NOMO-1 treated with dmso at 0.1 percent for 144 hours (cell line): ENCODE measurements around the gene SPAG17.
A peak's percentile ranks its signal among the peaks of the same experiment; 100 is the strongest.

Experiments used
- DNase-seq: peaks from one replicate; lab custom pipeline; 2025; ENCODE audit not compliant: unreplicated experiment; lab: John Stamatoyannopoulos, UW

Gene SPAG17

DNA sequence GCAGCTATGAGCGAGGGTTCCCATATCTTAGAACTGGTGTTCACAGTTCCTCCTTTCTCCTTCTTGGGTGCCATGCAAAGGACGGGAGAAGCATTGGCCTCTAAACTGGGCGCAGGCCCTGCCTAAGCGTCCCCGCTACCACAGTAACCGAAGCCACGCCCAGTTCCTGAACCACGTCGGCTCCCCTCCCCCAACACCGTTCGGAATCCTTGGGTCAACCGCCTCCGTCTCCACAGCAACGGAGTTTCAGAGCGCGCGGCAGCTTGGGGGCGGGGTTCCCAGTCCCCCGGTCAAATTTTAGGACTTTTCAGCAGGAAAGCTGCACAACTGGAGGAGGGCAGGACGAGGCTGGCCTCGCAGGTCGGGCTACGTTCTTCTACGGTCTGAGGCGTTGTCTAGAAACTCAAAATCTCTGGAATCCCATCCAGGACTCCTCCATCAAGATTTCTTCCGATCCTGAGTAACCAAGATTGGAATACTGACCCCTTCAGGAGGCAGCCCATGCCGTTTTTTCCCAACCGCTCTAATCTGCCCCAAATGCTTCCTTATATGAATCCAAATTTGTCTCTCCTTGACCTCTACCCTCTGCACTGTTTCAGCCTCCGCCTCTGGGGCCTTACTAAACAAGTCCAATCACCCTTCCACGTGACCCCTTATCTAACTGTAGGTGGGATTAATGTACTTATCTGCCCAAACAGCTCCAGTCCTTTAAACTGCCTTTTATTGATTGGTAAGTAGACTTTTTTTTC is at the start of gene SPAG17:
SPAG17 (minus strand) TSS at position 145 of the 749 bp plus-strand sequence; CDS start at position 74, 71 bp downstream.
- peak; percentile 6 for DNase-seq

GRCh38 chr1:118225471-118225870 is 40.4 kb upstream of the SPAG17 start:
- no peak for DNase-seq

DNA sequence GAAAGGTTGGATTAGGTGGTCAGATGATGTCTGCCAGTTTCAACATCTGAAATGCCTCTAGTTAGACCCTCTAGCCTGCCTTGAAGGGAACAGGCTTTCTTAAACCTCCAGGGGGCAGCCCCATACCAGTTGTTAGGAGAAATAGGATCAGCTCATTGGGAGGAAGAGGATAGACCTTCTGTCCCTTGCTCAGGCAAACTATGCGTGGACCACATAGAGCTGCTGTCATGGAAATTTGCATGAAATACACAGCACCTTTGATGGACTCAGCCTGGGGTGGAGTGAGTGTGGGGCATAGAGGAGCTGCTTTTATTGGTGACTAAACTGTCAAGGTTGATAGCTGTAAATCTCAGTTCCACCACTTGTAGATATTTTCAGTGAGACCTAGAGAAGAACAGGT is 38.4 kb upstream of the SPAG17 start:
- DNase-seq: no peak

DNA sequence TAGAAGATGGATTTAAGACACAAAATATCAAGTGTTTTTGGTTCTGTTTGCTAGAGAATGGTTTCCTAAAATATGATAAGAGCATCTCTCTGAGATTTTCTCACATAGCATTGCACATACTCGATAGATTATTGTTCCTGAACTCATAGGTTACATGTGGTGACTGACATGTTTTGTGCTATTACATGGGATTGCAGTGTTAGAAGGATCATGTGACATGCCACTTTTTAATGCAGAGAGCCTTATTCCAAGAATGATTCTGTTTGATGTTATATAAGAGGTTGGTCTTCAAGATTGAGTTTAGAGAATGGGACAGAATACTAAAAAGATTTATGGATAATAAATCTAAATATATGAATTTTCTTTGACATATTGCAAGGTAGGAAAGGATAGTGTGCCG is 34.4 kb upstream of the SPAG17 start:
- no peak for DNase-seq

DNA sequence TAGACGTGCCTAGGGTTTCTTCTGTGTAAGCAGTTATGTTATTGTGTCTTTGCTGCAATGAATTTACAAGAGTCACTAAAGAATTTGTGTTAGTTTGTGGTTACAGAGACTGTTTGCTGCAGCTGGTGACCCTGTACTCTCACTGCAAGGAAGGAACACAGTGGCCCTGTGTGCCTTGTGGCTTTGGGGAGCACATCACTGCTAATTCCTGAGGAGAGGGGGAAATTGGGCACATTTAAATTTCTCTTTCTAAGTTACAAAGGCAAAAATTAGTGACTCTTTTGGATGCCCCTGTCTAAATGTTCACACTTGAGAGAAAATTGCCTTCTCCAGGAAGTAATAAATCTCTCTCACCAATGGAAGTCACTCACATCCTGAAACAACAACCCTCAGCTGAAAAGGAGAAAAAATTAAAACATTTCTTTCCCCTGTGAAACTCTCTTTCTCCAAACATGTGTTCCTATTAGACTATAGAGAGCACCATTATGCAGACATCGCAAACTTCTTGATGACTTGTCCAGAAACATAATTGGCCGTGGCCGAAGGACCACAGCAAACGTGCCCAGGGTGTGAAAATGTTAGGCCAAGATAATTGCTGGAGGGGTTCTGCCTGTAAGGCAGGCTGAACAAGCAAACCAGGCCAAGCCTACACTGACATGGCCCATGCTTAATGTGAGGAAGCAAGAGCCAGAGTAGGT is 32.3 kb upstream of the SPAG17 start:
- no peak for DNase-seq

- DNase-seq: no peak
These were observed 29.8 kb upstream of the SPAG17 start for GRCh38 chr1:118214866-118215265.

- no peak for DNase-seq
These were observed 25.7 kb upstream of the SPAG17 start for GRCh38 chr1:118210723-118211110.

- DNase-seq: no peak
These were observed 25.2 kb upstream of the SPAG17 start for GRCh38 chr1:118210051-118210722.

- no peak for DNase-seq
These were observed 24.6 kb upstream of the SPAG17 start for GRCh38 chr1:118209648-118210047.

DNA sequence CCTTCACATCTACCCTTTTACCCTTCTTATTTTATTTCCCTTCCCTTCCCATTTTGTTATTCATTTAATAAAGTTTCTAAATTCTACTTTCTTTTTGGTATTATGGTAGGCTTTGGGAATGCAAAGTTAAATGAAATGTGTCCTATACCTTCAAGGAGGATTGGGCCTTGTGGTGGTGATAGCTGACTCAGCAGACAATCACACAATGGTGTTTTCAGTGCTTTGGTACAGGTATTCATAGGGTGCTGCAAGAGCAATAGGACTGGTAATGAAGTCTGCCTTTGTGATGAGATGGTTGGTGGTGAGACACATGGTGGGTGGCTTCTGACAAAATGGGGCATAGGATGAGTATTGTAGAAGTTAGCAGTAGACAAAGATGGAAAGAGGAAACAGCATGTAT is 21.9 kb upstream of the SPAG17 start:
- DNase-seq: no peak

DNA sequence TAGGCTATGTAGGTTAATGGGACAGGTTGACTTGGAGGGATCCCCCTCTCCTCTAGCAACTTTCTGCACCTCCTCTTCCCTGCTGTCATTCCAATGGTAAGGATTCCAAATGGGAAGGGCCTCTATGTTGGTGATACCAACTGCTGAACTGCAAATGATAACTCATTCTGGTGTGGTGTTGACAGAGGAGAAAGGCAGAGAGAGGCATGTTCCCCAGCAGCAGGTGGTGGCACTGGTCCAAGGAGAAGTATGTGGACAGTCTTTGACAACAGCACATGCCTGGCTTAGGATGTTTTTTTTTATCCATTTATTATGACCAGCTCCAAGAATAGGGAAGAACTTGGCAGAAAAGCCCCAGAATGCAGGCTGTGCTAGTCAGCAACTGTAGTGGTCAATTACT is 19.6 kb upstream of the SPAG17 start:
- DNase-seq: no peak

DNA sequence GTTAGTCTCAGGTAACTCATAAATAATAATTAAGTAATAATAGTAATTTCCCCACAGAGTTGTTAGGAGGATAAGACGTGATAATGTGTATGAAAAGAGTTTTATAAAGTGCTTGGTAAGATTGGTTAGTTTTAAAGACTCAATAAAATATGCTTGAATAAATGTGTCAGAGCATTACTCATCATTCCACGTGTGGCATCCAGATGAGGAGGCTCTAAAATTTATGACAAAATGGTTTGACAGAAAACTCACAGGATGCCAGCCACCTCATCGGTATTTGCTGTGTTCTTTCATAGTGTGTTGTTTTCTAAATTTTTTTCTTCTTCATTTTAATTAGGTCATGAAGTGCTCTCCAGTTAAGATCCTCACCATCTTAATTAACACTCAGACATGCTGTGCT is 19.1 kb upstream of the SPAG17 start:
- no peak for DNase-seq

- no peak for DNase-seq
These were observed 17.1 kb upstream of the SPAG17 start for GRCh38 chr1:118202076-118202608.

DNA sequence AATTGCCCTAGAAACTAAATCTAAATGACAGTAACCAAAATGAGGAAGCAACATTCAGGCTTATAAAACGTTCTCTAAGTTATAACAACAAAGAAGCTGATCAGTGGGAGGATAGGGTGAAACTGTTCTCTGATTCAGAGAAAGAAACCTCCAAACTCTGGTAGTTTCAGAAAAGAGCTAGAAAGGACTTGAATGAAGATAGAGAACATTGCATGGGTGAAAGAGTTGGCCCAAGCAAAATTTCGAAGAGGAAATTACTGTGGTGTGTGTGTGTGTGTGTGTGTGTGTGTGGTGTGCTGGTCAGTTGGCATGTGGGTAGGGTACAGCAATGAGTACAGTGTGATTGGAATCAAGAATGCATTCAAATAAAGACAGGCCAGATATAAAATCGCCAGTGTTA is 16.5 kb upstream of the SPAG17 start:
- DNase-seq: no peak

GRCh38 chr1:118200836-118201235 is 15.8 kb upstream of the SPAG17 start:
- no peak for DNase-seq

DNA sequence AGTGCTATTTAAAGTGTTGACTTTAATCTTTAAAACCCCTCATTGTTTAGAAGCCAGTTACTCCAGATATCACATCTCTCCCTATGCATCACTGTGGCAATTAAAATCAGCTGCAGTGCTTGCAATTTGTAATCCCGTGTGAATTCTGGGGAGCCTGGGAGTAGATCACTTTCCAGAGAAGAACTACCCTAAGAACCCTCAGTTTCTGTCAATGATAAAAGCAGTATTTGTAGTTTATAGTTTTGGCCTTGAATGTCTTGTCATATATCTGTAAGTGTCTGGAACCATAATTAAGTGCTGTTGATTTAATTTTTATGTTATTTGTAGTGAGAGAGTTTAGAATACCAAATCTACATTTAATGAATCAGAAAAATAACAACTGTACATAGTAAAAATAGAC is 5.5 kb upstream of the SPAG17 start:
- DNase-seq: no peak

DNA sequence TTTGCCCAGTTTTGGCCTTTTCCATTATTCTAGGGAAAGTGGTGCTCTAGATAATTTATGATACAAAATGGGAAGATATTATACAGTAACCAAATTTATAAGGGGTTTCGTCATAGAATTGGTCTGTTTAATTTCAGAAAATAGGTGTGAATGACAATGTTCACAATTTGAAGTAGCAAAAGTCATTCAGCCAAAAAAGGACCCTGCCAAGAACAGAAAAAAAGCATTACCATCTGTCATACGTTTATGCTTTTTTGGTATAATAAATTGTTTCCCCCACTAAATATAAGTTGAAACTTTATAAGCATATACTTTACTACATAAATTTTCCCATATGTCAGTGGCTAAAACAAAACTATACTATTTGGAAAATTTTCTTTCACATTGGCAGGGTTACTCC is 4.5 kb upstream of the SPAG17 start:
- no peak for DNase-seq

DNA sequence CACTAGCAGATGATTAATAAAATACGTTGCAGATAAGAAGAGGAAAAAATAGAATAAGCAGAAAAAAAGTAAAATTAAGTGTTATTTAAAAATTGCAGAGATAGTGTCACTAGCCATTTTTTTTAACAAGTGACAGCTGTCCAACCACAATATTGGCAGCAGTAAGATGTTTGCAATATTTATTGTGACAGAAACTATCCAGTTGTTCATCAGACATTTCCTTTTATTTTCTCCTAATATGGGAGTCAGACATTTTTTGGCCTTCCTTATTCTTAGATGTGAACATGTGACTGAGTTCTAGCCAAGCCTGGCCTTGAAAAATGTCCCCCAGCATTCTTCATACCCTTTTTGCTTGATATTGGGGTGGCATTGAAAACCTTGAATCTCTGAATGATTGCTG is 3.4 kb upstream of the SPAG17 start:
- DNase-seq: no peak

DNA sequence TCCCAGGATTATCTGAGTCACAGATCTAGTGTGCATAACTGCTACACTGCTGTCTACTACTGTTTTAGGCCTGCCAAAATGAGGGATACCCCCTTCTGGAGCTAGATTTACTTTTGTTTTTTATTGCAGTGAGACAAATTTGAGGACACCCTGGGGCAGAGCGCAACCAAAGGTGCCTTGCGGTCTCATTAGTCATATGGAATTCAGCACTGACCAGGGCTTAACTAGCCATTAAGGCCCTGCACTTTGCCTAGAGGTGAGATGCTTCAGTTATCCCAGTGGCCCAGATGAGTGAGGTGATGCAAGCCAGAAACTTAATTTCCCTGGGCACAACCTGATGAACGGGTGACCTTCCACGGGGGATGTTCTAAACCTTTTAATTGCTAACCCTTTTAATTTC is 998 bp upstream of the SPAG17 start:
- DNase-seq: no peak

- DNase-seq: no peak
These were observed 317 bp downstream of the SPAG17 start for GRCh38 chr1:118184739-118185083.

DNA sequence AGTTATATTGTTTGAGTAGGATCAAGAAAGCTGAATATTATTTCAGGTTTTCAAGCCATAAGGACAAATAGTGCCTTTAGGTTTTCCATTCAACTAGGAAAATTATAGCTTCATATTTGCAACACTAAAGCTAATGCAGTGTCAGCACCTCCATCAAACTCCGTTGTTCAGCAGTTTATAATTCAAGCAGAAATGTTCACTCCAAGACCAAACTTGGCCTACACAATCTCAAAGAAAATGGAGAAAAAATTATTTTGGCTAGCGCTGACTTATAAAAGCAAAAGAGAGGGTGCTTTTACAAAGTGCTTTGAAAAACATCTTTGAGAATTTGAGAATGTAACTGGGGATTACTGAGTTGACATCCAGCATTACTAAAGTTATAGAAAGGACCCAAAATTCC is 1.4 kb downstream of the SPAG17 start:
- no peak for DNase-seq

DNA sequence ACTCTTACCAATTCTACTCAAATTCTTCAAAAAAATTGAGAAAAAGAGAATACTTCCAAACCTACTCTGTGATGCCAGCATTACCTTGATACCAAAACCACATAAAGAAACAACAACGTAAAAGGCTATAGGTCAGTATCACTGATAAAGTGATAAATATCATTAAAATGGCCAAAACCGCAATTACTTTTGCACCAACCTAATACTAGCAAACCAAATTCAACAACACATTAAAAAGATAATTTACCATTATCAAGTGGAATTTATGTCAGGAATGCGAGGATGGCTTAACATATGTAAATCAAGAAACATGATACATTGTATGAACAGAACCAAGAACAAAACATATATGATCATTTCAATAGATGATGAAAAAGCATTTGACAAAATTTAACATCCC is 7.0 kb downstream of the SPAG17 start:
- DNase-seq: no peak
